Pericardium fibroblast (primary cell): ENCODE data around the gene OSTN. TPM values are rescaled to one million over a fixed set of nuclear protein-coding genes. Genes with fewer than 3 reads are reported as not detected.

ENCODE experiments used
- total RNA-seq: library from RNA; depleted of rRNA; stranded (reverse); fragments of >200 nt; gene quantifications from 2 replicates; pipeline ENCODE4 v1.2.3, GENCODE V29; 2015

OSTN gene
- total RNA-seq, result 5.2 TPM in 1 of 2 replicates, not detected in the other

DNA sequence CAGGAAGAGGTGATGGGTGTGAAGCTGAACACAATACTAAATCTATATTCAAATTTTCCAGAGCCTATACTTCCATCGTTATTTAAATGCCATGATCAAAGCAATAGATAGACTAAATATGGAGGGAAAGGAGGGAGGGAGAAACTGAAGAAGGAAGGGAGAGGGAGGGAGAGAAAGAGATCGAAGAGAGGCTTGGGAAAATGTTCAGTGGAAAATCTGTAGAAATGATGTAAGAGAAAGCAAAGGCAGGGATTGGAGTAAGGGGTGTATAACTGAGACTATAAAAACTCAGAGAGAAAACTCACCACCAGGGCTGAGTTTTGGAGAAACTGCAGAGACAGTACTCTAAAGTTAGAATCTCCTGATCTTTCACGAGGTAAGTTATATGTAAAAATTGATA, at the start of gene OSTN:
Gene OSTN (plus strand): TSS at position 310 of the 400 bp plus-strand sequence. CDS start 13,292 bp downstream, outside the sequence.

Other genes starting within 250 kb of the OSTN start
- gene CCDC50, start 130.2 kb downstream of the OSTN start, total RNA-seq, result 48.2 and 86.2 TPM in 2 replicates
- 0.23 TPM in 1 of 2 replicates, not detected in the other for gene UTS2B, start 131.3 kb downstream of the OSTN start, total RNA-seq